ENCODE data around the gene A3GALT2. TPM values are rescaled to one million over a fixed set of nuclear protein-coding genes. Genes with fewer than 3 reads are reported as not detected.

The A3GALT2 gene
- total RNA-seq, 1 donor from 2014 or later: not detected

DNA sequence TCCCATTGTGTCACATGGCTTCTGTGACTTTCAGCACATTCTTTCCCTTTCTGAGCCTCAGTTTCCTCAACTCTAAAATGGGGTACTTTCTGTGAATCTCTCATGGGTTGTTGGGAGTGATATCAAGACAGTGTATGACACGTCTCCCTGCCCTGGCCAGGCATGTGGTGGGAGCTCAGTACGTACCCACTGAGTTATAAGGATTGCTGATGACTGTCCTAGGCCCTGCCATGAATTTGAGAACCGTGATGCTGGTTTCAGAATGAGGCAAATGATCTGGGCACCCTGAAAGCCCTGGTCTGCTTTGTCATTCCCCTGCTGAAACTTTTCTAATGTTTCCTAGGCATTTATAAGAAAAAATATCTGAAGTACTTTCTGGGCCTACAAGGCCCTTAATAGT lies 61.0 kb downstream of the A3GALT2 start:
- Histone ChIP-seq H3K4me3 (no peak overlapping the region), H3K27ac (no peak overlapping the region), H3K36me3 (no peaks in the 10 kb centered on the region), H3K9me3 (no peaks in the 10 kb centered on the region), H3K27me3 (no peaks in the 10 kb centered on the region), H3K4me1 (peaks cover 70% of the 10 kb centered on the region)
- DNase-seq (ENCODE audit: extremely low spot score in 2 of 2): no peak
- intact Hi-C loops (cut with DNase I): loop anchor here (5.0 kb wide), 1 partner anchor 1452 kb away; no protein-coding TSS in a partner anchor
- TF ChIP-seq POLR2AphosphoS5 (IDR thresholded peaks at IDR 0.05; ENCODE audit: insufficient read depth in 1 of 2, low read depth in 1 of 2) (no peak), POLR2A (IDR thresholded peaks at IDR 0.05) (no peak)
- TF ChIP-seq, protein P1, sequence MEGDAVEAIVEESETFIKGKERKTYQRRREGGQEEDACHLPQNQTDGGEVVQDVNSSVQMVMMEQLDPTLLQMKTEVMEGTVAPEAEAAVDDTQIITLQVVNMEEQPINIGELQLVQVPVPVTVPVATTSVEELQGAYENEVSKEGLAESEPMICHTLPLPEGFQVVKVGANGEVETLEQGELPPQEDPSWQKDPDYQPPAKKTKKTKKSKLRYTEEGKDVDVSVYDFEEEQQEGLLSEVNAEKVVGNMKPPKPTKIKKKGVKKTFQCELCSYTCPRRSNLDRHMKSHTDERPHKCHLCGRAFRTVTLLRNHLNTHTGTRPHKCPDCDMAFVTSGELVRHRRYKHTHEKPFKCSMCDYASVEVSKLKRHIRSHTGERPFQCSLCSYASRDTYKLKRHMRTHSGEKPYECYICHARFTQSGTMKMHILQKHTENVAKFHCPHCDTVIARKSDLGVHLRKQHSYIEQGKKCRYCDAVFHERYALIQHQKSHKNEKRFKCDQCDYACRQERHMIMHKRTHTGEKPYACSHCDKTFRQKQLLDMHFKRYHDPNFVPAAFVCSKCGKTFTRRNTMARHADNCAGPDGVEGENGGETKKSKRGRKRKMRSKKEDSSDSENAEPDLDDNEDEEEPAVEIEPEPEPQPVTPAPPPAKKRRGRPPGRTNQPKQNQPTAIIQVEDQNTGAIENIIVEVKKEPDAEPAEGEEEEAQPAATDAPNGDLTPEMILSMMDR (IDR thresholded peaks at IDR 0.05): no peak

DNA sequence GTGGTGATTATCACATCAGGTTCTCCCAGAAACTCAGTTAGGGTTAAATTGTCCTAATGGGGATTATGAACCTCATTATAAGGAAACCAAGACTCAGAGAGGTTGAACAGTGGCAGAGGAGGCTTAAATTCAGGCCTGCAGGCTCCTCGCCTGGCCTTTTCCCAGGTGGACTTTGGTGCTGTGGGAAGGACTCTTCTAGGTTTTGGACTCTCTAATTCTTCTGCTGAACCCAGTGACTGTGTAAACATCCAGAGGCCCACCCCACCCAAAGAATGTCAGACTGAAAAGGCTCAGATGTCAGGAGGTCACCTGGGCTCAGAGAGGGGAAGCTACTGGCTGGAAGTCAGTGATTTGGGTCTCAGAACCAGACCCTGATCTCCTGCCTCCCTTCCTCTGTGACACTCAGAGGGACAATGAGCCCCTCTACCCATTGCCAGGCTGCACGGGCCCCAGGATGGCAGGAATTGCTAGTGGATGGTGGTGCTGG lies 62.1 kb downstream of the A3GALT2 start:
- no peaks in the 10 kb centered on the region for H3K36me3 ChIP-seq
- no peaks in the 10 kb centered on the region for H3K9me3 ChIP-seq
- no peaks in the 10 kb centered on the region for H3K27me3 ChIP-seq
- H3K4me1 ChIP-seq: peaks cover 64% of the 10 kb centered on the region
- DNase-seq (ENCODE audit: extremely low spot score in 2 of 2): no peak
- H3K4me3 ChIP-seq: no peak overlapping the region
- TF ChIP-seq POLR2A (IDR thresholded peaks at IDR 0.05) (no peak), POLR2AphosphoS5 (IDR thresholded peaks at IDR 0.05; ENCODE audit: insufficient read depth in 1 of 2, low read depth in 1 of 2) (no peak)
- TF ChIP-seq, protein P1 (IDR thresholded peaks at IDR 0.05): no peak
- intact Hi-C loops (cut with DNase I): no loop called here
- peak overlapping the region; percentile 89 for H3K27ac ChIP-seq

DNA sequence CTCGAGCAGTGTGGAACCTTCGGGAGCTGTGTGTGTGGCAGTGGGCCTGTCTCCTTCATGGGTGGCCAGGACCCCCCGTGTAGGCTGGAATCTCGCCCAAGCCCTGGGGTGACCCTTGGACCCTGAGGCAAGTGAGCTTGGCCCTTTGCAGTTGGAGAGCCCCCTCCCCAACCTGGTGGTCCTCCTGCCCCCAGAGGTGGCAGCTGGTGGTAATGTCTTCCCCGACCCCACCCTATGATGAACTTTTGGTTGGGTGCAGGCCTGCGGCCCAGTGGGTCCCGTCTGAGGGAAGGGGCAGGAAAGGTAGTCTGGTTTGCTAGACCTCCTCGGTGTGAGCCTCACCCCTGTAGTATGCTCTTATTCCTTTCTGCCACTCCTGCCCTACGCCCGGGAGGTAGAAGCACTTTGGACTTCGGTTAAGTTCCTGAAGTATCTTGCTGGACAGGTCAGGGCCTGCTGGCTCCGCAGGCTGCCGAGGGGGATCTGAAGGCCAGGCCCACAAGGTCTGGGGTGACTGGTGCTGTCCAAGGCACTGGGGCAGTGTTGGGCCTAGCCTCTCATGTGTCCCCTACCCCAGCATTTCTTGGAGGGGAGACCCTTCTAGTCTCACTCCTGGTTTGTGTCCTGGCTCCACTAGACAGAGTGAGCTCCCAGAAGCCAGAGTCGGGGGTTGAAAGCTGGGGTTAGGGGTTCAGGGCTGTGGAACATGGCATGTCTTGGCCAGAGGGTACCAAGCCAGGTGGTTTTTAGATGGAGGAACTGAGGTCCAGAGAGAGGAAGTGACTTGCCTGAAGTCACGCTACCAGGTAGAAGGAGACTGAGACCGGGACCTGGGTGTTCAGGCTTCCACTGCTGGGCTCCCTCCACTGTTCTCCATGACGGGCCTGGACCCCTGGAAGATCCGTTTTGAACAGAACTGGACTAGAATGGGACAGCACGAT lies 62.9 kb downstream of the A3GALT2 start:
- no peak for TF ChIP-seq POLR2A (IDR thresholded peaks at IDR 0.05)
- TF ChIP-seq, protein P1 (IDR thresholded peaks at IDR 0.05): no peak
- no peak for TF ChIP-seq POLR2AphosphoS5 (IDR thresholded peaks at IDR 0.05; ENCODE audit: insufficient read depth in 1 of 2, low read depth in 1 of 2)
- intact Hi-C loops (cut with DNase I): no loop called here
- no peak for DNase-seq (ENCODE audit: extremely low spot score in 2 of 2)
- peak overlapping the region; percentile 69 to 75 for H3K4me3 ChIP-seq
- no peaks in the 10 kb centered on the region for H3K27me3 ChIP-seq
- H3K4me1 ChIP-seq: peaks cover 56% of the 10 kb centered on the region
- no peaks in the 10 kb centered on the region for H3K36me3 ChIP-seq
- H3K27ac ChIP-seq: peak overlapping the region; percentile 89
- no peaks in the 10 kb centered on the region for H3K9me3 ChIP-seq

DNA sequence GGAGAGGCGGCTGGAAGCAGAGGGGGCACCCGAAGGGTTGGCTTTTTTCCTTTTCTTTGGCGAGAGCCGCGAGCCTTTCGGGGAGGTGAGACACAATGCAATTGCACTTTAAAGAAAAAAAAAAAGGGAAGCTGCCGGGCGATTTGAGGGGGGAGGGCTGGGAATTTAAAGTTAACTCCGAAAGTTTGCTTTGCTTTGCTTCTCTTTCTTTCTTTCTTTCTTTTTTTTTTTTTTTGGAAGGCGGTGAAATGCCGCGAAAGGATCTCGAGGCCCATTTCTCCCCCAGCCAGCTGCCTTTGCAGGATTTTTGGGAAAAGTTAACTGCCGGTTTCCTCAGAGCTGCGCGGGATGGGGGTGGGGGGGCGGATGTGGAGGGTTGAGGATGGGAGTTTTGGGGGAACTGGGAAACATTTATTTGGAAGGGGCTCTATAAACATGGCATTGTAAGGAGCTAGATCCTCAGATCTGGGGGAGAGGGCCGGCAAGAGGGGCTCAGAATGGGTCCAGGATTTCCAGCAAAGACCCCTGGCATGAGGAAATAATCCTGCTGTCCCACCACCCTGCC lies 63.6 kb downstream of the A3GALT2 start:
- DNase-seq (ENCODE audit: extremely low spot score in 2 of 2): no peak

More for the DNA sequence above, 63.6 kb downstream of the A3GALT2 start:
- TF ChIP-seq, protein P1 (IDR thresholded peaks at IDR 0.05): no peak
- TF ChIP-seq POLR2AphosphoS5 (IDR thresholded peaks at IDR 0.05; ENCODE audit: insufficient read depth in 1 of 2, low read depth in 1 of 2) (no peak), POLR2A (IDR thresholded peaks at IDR 0.05) (no peak)
- Histone ChIP-seq H3K4me1 (peaks cover 50% of the 10 kb centered on the region), H3K9me3 (no peaks in the 10 kb centered on the region), H3K27ac (peak overlapping the region; percentile 89), H3K4me3 (peak overlapping the region; percentile 69 to 75), H3K27me3 (no peaks in the 10 kb centered on the region), H3K36me3 (no peaks in the 10 kb centered on the region)
- intact Hi-C loops (cut with DNase I): no loop called here

MicroRNAs within 50 kb of the gene (microRNA counts, 767-probe panel; counts per million panel counts)
- 238 to 261 counts per million in 2 donors for microRNA hsa-miR-3605-5p

Small RNA genes within 50 kb of the gene (microRNA-seq; reads per million reads assigned to microRNA genes)
- gene MIR3605 (ENCODE audit: borderline number of aligned reads, borderline replicate concordance): 16.8 reads per million, percentile 29 among the genes with 10 or more reads in this experiment

Small RNA genes within 50 kb of the gene (small RNA-seq; reads per million reads assigned to genes)
- not detected for gene RN7SKP16

Other genes with a start within 250 kb of the A3GALT2 start
- gene AZIN2, start 239.9 kb downstream of the A3GALT2 start, total RNA-seq: 7.9 TPM
- 8.8 TPM for gene TRIM62, start 139.1 kb downstream of the A3GALT2 start, total RNA-seq
- gene ZNF362, start 64.6 kb downstream of the A3GALT2 start, total RNA-seq: 24.6 TPM
- gene PHC2, start 110.0 kb upstream of the A3GALT2 start, total RNA-seq: 97.2 TPM
- 4.4 TPM for gene ZSCAN20, start 151.5 kb upstream of the A3GALT2 start, total RNA-seq

Measured in vagina (tissue), 2 donors.